Measurements from ENCODE around the gene LRRC36.

DNA sequence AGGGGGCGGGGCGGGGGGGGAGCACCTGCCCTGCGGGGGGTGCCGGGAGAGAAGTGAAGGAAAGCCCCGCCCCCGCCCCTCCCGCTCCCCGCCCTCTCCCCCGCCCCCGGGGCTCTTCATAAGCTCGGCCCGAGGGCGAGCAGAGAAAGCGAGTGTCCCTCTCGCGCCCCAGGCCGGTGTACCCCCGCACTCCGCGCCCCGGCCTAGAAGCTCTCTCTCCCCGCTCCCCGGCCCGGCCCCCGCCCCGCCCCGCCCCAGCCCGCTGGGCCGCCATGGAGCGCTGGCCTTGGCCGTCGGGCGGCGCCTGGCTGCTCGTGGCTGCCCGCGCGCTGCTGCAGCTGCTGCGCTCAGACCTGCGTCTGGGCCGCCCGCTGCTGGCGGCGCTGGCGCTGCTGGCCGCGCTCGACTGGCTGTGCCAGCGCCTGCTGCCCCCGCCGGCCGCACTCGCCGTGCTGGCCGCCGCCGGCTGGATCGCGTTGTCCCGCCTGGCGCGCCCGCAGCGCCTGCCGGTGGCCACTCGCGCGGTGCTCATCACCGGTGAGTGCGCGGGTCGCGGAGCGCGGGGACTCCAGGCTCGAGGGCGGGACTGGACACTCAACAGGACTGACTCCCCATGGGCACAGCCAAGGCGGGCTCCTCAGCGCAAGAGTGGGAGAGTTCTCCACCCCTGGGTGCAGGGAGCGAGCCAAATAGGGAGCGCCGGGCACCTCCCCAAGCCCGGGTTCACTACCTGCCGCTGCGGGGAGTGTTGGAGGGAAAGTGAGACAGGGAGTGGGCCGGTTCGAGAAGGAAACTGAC lies 104.6 kb downstream of the LRRC36 start, which contains the start of gene HSD11B2:
- TF ChIP-seq, protein P1, sequence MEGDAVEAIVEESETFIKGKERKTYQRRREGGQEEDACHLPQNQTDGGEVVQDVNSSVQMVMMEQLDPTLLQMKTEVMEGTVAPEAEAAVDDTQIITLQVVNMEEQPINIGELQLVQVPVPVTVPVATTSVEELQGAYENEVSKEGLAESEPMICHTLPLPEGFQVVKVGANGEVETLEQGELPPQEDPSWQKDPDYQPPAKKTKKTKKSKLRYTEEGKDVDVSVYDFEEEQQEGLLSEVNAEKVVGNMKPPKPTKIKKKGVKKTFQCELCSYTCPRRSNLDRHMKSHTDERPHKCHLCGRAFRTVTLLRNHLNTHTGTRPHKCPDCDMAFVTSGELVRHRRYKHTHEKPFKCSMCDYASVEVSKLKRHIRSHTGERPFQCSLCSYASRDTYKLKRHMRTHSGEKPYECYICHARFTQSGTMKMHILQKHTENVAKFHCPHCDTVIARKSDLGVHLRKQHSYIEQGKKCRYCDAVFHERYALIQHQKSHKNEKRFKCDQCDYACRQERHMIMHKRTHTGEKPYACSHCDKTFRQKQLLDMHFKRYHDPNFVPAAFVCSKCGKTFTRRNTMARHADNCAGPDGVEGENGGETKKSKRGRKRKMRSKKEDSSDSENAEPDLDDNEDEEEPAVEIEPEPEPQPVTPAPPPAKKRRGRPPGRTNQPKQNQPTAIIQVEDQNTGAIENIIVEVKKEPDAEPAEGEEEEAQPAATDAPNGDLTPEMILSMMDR (IDR thresholded peaks at IDR 0.05) = peak in 2 of 5 experiments; percentile 26 to 45
- TF ChIP-seq POLR2A (IDR thresholded peaks at IDR 0.05) (no peak), EP300 (IDR thresholded peaks at IDR 0.05) (no peak)

All from tibial nerve (tissue), 4 donors.